Endodermal cell (in vitro differentiated cells): ENCODE measurements around the gene YKT6. TPM values are rescaled to one million over a fixed set of nuclear protein-coding genes. Genes with fewer than 3 reads are reported as not detected.

ENCODE experiments used
- DNase-seq: peaks from one replicate; pipeline ENCODE4 v3.0.0-alpha.2; 2017
- H3K27ac ChIP-seq: 2 replicates; pipeline ENCODE4 v1.5.1; 2013; ENCODE audit warnings: mild to moderate bottlenecking, low read depth, low read length, moderate library complexity
- H3K27me3 ChIP-seq: 2 replicates; pipeline ENCODE4 v1.6.1; 2013; ENCODE audit warnings: mild to moderate bottlenecking, low read length, moderate library complexity; ENCODE audit not compliant: insufficient read depth, control insufficient read depth, poor library complexity, severe bottlenecking
- H3K36me3 ChIP-seq: 2 replicates; pipeline ENCODE4 v1.7.0; 2013; ENCODE audit warnings: mild to moderate bottlenecking, low read length, moderate library complexity; ENCODE audit not compliant: control insufficient read depth, insufficient read depth
- H3K4me1 ChIP-seq: one replicate; pipeline ENCODE4 v1.7.0; 2013; ENCODE audit warnings: low read length; ENCODE audit not compliant: control insufficient read depth, insufficient read depth
- H3K4me3 ChIP-seq: 2 replicates; pipeline ENCODE4 v1.5.1; 2013; ENCODE audit warnings: mild to moderate bottlenecking, low read length, moderate library complexity
- H3K9ac ChIP-seq: 2 replicates; pipeline ENCODE4 v1.6.1; 2013; ENCODE audit warnings: mild to moderate bottlenecking, low read length, moderate library complexity; ENCODE audit not compliant: poor library complexity, severe bottlenecking; ENCODE audit errors: extremely low read depth
- H3K9me3 ChIP-seq: 2 replicates; pipeline ENCODE4 v1.6.1; 2013; ENCODE audit warnings: mild to moderate bottlenecking, low read length, moderate library complexity; ENCODE audit not compliant: control insufficient read depth
- H3K27ac Mint-ChIP-seq: 2 replicates; pipeline ENCODE4 v1.8.0; 2020; ENCODE audit warnings: mixed read lengths
- H3K27me3 Mint-ChIP-seq: 2 replicates; pipeline ENCODE4 v1.8.0; 2021; ENCODE audit warnings: mild to moderate bottlenecking, mixed read lengths; ENCODE audit not compliant: insufficient read depth
- H3K36me3 Mint-ChIP-seq: 2 replicates; pipeline ENCODE4 v1.8.0; 2020; ENCODE audit warnings: low read depth, mixed read lengths
- H3K4me1 Mint-ChIP-seq: 2 replicates; pipeline ENCODE4 v1.8.0; 2020; ENCODE audit warnings: mixed read lengths
- H3K4me3 Mint-ChIP-seq: 2 replicates; pipeline ENCODE4 v1.8.0; 2020; ENCODE audit warnings: mild to moderate bottlenecking, moderate library complexity, mixed read lengths
- H3K9me3 Mint-ChIP-seq: 2 replicates; pipeline ENCODE4 v1.8.0; 2020; ENCODE audit warnings: mild to moderate bottlenecking, mixed read lengths
- CTCF ChIP-seq: fragments of 200-600 bp; sonication (generic); conservative IDR thresholded peaks from 2 replicates; pipeline ENCODE4 v1.5.0; 2021; ENCODE audit warnings: antibody characterized with exemption, mild to moderate bottlenecking
- WGBS, 2 experiments: methylation state at CpG; one replicate each; pipeline versions ENCODE4 v1.1.5 to v1.1.7; 2013; ENCODE audit warnings: missing lambda C conversion rate in 2 of 2, mixed read lengths in 1 of 2; ENCODE audit not compliant: insufficient coverage in 1 of 2, insufficient read length in 1 of 2; 5-methylcytosine and 5-hydroxymethylcytosine counted together
- total RNA-seq, 2 donors: library from RNA; stranded (reverse); fragmentation: NEBNext Ultra II Directional in 1 of 2; extraction: Animal tissue kit (Norgen Biotek cat#: 25700) in 1 of 2; gene quantifications; 2 replicates in 1 of 2; 3 replicates in 1 of 2; pipeline ENCODE4 v1.2.1, GENCODE V29; 2021

YKT6 gene
- total RNA-seq, 2 donors from 2014 or later, result 96.2 to 101 TPM

- no peak for DNase-seq
- H3K27ac ChIP-seq, result no peak overlapping the region
- H3K9me3 ChIP-seq, result no peaks in the 10 kb centered on the region
- H3K36me3 ChIP-seq, result peaks cover 90% of the 10 kb centered on the region
- Mint-ChIP-seq H3K4me1 (peaks cover 11% of the 10 kb centered on the region), H3K4me3 (no peak overlapping the region), H3K27me3 (no peaks in the 10 kb centered on the region), H3K27ac (no peak overlapping the region), H3K9me3 (no peaks in the 10 kb centered on the region), H3K36me3 (peaks cover 60% of the 10 kb centered on the region)
- no peaks in the 10 kb centered on the region for H3K27me3 ChIP-seq
- no peak overlapping the region for H3K4me3 ChIP-seq
- no peak for TF ChIP-seq CTCF
- 78 to 97% methylated on average over 5 of the region's 5 CpGs for WGBS, 2 experiments
- no peak overlapping the region for H3K9ac ChIP-seq
- no peaks in the 10 kb centered on the region for H3K4me1 ChIP-seq
These were observed 9.3 kb downstream of the YKT6 start for GRCh38 chr7:44210107-44210506.

GRCh38 chr7:44211126-44211675, 10.4 kb downstream of the YKT6 start:
- WGBS, 2 experiments, result 94% methylated on average over 9 to 10 of the region's 10 CpGs
- Mint-ChIP-seq H3K9me3 (no peaks in the 10 kb centered on the region), H3K4me3 (no peak overlapping the region), H3K4me1 (peaks cover 11% of the 10 kb centered on the region), H3K27ac (no peak overlapping the region), H3K27me3 (no peaks in the 10 kb centered on the region), H3K36me3 (peaks cover 53% of the 10 kb centered on the region)
- no peak for TF ChIP-seq CTCF
- no peaks in the 10 kb centered on the region for H3K4me1 ChIP-seq
- no peak overlapping the region for H3K27ac ChIP-seq
- peaks cover 82% of the 10 kb centered on the region for H3K36me3 ChIP-seq
- no peak overlapping the region for H3K4me3 ChIP-seq
- no peaks in the 10 kb centered on the region for H3K9me3 ChIP-seq
- no peak for DNase-seq
- H3K27me3 ChIP-seq, result no peaks in the 10 kb centered on the region
- no peak overlapping the region for H3K9ac ChIP-seq

- 87 to 89% methylated on average over 3 to 6 of the region's 6 CpGs for WGBS, 2 experiments
- Mint-ChIP-seq H3K27me3 (no peaks in the 10 kb centered on the region), H3K36me3 (peaks cover 48% of the 10 kb centered on the region), H3K4me1 (peaks cover 9% of the 10 kb centered on the region), H3K4me3 (no peak overlapping the region), H3K27ac (no peak overlapping the region), H3K9me3 (no peaks in the 10 kb centered on the region)
- no peak overlapping the region for H3K4me3 ChIP-seq
- H3K9ac ChIP-seq, result no peak overlapping the region
- H3K36me3 ChIP-seq, result peaks cover 74% of the 10 kb centered on the region
- no peaks in the 10 kb centered on the region for H3K9me3 ChIP-seq
- H3K4me1 ChIP-seq, result no peaks in the 10 kb centered on the region
- H3K27ac ChIP-seq, result peak overlapping the region; percentile 24
- DNase-seq, result no peak
- no peaks in the 10 kb centered on the region for H3K27me3 ChIP-seq
- no peak for TF ChIP-seq CTCF
These were observed 11.2 kb downstream of the YKT6 start for GRCh38 chr7:44212018-44212417.
